Activated T-cell treated with anti-CD3 and anti-CD28 coated beads, Interleukin-2, amount 50 U/mL, for 72 hours (primary cell): ENCODE measurements around the gene LRRC4C. TPM values are rescaled to one million over a fixed set of nuclear protein-coding genes. Genes with fewer than 3 reads are reported as not detected.

ENCODE experiments used
- ATAC-seq, 2 donors: fragments of 150-1000 bp; cut with Tn5 transposase; replicated peaks in 1 of 2; 2 replicates each; pipeline ENCODE4 v1.10.0; 2021; ENCODE audit warnings: moderate library complexity in 2 of 2, mild to moderate bottlenecking in 1 of 2
- DNase-seq, 2 donors: peaks; one replicate each; pipeline ENCODE4 v3.0.0; 2021 to 2022; ENCODE audit warnings: mixed read lengths in 1 of 2
- H3K27ac Mint-ChIP-seq: one replicate; pipeline ENCODE4 v1.8.0; 2022; ENCODE audit warnings: mild to moderate bottlenecking, moderate library complexity, mixed read lengths
- H3K27me3 Mint-ChIP-seq: one replicate; pipeline ENCODE4 v1.8.0; 2022; ENCODE audit warnings: low read depth, mixed read lengths
- H3K36me3 Mint-ChIP-seq, 2 donors: one replicate each; pipeline ENCODE4 v1.8.0; 2022; ENCODE audit warnings: mixed read lengths in 2 of 2, mild to moderate bottlenecking in 1 of 2; ENCODE audit not compliant: insufficient read depth in 2 of 2
- H3K4me1 Mint-ChIP-seq: one replicate; pipeline ENCODE4 v1.8.0; 2022; ENCODE audit warnings: low read depth, mixed read lengths
- H3K4me3 Mint-ChIP-seq, 2 donors: one replicate each; pipeline ENCODE4 v1.8.0; 2022; ENCODE audit warnings: mild to moderate bottlenecking in 2 of 2, mixed read lengths in 2 of 2, moderate library complexity in 2 of 2
- H3K9me3 Mint-ChIP-seq, 2 donors: one replicate each; pipeline ENCODE4 v1.8.0; 2022; ENCODE audit warnings: mixed read lengths in 2 of 2
- total RNA-seq, 2 donors: library from RNA; stranded (reverse); gene quantifications; one replicate each; pipeline ENCODE4 v1.2.3, GENCODE V29; 2022

The LRRC4C gene
- total RNA-seq, 2 donors from 2014 or later, result not detected

DNA sequence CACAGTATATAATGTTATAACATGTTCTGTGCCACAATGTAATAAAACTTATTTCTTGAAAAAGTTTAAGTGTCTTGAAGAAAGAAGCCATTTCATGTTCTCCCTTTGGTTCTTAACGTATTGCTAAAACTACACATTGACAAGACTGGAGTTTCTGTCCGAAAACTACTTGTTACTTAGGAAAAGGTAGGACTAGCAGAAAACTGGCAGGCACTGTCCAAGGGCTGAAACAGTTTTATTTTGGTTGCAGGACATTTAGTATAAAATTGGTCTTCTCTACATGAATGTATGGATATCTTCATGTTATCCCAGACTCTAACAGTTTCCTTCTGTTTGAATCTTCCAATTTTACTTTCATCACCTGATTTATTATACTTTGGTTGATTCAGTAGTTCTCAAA is 1027.1 kb downstream of the LRRC4C start:
- ATAC-seq (no peak), DNase-seq (no peak)
- no peak overlapping the region for H3K27ac Mint-ChIP-seq
- peaks cover 0 to 2% of the 10 kb centered on the region in 2 donors for H3K36me3 Mint-ChIP-seq
- peaks cover 8 to 17% of the 10 kb centered on the region in 2 donors for H3K9me3 Mint-ChIP-seq
- no peak overlapping the region for H3K4me3 Mint-ChIP-seq
- H3K4me1 Mint-ChIP-seq, result no peaks in the 10 kb centered on the region
- H3K27me3 Mint-ChIP-seq, result no peaks in the 10 kb centered on the region

DNA sequence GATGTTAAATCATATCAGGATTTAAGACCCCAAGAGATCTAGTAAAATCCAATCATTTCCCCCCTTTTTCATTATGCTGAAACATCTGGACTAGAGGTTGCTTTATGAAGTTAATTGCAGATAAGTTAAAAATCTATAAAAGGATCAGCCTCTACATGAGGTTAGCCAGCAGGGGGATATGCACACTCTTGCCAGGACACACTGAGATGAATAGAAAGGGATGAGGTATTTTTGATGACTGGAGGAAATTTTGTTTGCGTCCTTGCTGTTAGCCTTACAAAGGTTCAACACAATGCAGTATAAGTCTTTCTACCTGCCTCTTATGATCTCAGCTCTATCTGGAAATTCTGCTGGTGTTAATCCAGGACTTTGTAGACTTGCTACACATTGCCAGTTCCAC is 1034.3 kb downstream of the LRRC4C start:
- H3K27me3 Mint-ChIP-seq, result no peaks in the 10 kb centered on the region
- no peak overlapping the region for H3K27ac Mint-ChIP-seq
- no peak overlapping the region for H3K4me3 Mint-ChIP-seq
- no peaks in the 10 kb centered on the region for H3K4me1 Mint-ChIP-seq
- peaks cover 7 to 10% of the 10 kb centered on the region in 2 donors for H3K9me3 Mint-ChIP-seq
- DNase-seq (no peak), ATAC-seq (no peak)
- peaks cover 0 to 2% of the 10 kb centered on the region in 2 donors for H3K36me3 Mint-ChIP-seq

DNA sequence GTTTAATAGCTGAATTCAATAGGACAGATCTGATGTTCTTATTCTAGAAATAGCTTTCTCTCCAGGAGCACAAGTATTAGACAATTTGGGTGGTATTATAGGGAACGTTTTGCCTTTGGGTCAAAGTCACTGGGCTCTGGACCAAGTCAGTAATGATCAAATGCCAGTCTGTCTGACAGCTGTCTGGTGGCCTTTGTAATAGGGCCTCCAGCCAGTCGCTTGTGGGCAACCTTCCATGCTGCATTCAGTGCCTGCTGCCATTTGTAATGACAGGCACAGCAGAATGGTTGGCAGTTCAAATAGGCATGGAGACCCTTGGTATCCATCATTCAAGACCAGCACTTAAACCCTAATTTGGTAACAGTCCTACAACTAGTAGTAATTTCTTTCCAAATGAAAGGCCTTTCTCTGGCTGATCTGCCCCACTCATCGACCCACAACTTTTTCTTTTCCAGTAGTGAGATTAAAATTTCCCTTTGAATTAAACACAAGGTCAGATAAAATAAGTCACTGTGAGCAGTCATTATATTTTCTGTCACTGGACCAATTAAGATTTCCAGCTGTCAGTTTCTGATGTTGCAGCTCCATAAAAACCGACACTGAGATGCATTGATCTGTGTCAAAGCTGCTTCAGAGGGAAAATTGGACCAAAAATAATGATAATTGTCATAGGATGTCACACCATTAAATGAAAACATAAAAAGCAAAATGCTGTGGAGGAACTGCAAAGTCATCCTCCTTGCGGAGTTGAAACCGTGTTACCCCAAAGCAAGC is 1038.1 kb downstream of the LRRC4C start:
- Mint-ChIP-seq H3K4me1 (no peaks in the 10 kb centered on the region), H3K4me3 (no peak overlapping the region), H3K9me3 (peaks cover 8 to 12% of the 10 kb centered on the region in 2 donors), H3K36me3 (peaks cover 2% of the 10 kb centered on the region in 2 donors), H3K27ac (no peak overlapping the region), H3K27me3 (no peaks in the 10 kb centered on the region)
- DNase-seq (no peak), ATAC-seq (no peak)

DNA sequence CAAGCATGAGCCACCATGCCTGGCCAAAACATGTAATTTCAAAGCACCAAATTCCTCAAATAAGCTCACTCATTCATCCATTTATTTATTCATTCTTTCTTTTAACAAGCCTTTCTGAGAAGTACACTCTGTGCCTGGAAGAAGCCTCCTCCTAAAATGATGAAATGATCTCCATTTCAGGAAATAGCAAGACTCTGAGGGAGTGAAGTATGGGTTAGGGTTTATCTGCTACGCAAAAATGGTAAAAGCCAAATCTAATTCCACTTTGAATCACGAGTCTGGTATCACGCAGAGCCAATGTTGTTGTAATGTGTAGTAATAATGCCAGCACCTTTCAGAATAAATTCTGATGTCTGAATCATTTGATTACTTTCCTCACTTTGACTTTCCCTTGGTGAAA is 1041.8 kb downstream of the LRRC4C start:
- no peak for DNase-seq
- no peaks in the 10 kb centered on the region for H3K4me1 Mint-ChIP-seq
- no peaks in the 10 kb centered on the region for H3K27me3 Mint-ChIP-seq
- H3K9me3 Mint-ChIP-seq, result peaks cover 6 to 10% of the 10 kb centered on the region in 2 donors
- no peak overlapping the region for H3K27ac Mint-ChIP-seq
- no peak overlapping the region for H3K4me3 Mint-ChIP-seq
- peaks cover 1 to 2% of the 10 kb centered on the region in 2 donors for H3K36me3 Mint-ChIP-seq
- no peak for ATAC-seq

DNA sequence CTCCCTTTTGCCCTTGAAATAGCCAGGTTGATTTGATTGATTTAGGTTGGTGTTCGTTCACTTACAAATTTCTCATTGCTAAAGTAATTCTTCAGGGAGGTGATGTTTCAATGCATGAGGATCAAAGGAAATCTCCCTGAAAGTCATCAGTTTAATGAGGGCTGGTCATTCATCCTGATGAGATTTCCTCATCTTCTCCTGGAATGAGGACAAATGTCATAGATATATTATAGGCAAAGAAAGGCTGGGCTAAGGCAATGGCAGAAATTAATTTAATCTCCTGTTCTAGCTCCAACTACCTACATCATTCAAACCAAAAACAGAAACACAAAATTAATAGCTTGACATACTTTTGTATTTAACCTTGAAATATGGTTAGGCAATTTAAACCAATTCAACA is 1052.1 kb downstream of the LRRC4C start:
- H3K9me3 Mint-ChIP-seq, result peaks cover 2 to 11% of the 10 kb centered on the region in 2 donors

DNA sequence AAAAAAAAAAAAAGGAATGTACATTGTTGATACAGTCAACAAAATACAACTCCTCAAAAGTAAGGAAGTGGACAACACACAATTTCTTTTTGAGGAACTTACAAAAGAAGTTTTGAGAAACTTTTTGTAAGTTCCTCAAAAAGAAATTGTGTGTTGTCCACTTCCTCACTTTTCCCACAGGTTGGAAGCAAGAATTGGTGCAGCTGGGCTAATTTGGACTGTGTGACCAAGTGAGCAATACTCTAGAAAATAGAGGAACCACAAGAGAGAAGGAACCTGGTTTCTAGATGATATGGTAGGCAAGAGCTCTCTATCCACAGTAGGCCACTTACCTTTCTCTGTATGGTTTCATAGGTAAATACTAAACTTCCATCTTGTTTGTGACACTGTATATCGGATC is 1053.8 kb downstream of the LRRC4C start:
- ATAC-seq (no peak), DNase-seq (no peak)
- no peaks in the 10 kb centered on the region for H3K27me3 Mint-ChIP-seq
- no peak overlapping the region for H3K4me3 Mint-ChIP-seq
- H3K9me3 Mint-ChIP-seq, result peaks cover 6 to 13% of the 10 kb centered on the region in 2 donors
- no peaks in the 10 kb centered on the region for H3K4me1 Mint-ChIP-seq
- peaks cover 1 to 2% of the 10 kb centered on the region in 2 donors for H3K36me3 Mint-ChIP-seq
- H3K27ac Mint-ChIP-seq, result no peak overlapping the region

More for the DNA sequence above, 1052.1 kb downstream of the LRRC4C start:
- no peak overlapping the region for H3K27ac Mint-ChIP-seq
- DNase-seq (no peak), ATAC-seq (no peak)
- no peaks in the 10 kb centered on the region for H3K4me1 Mint-ChIP-seq
- H3K4me3 Mint-ChIP-seq, result no peak overlapping the region
- no peaks in the 10 kb centered on the region for H3K27me3 Mint-ChIP-seq
- peaks cover 0 to 2% of the 10 kb centered on the region in 2 donors for H3K36me3 Mint-ChIP-seq

DNA sequence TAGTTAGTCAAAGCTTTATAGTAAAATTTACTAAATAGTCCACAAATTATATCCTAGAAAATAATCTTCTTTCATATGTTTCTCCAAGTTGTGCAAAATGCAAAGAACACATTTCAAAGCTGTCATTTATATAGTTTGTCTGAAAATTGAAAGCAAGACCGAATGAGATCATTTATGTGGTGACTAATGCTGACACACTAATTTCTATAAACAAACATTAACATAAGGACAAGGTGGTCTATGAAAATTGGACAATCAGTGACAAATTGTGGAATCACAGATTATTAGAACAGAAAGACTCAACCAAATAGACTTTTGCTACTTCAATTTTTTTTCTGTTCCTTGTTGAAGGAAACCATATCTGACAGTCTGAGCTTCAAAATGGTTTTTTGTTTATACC is 1056.1 kb downstream of the LRRC4C start:
- H3K4me1 Mint-ChIP-seq, result no peaks in the 10 kb centered on the region
- no peak overlapping the region for H3K4me3 Mint-ChIP-seq
- H3K36me3 Mint-ChIP-seq, result peaks cover 1 to 2% of the 10 kb centered on the region in 2 donors
- ATAC-seq (no peak), DNase-seq (no peak)
- H3K27me3 Mint-ChIP-seq, result no peaks in the 10 kb centered on the region
- H3K27ac Mint-ChIP-seq, result no peak overlapping the region
- H3K9me3 Mint-ChIP-seq, result peaks cover 9 to 18% of the 10 kb centered on the region in 2 donors

DNA sequence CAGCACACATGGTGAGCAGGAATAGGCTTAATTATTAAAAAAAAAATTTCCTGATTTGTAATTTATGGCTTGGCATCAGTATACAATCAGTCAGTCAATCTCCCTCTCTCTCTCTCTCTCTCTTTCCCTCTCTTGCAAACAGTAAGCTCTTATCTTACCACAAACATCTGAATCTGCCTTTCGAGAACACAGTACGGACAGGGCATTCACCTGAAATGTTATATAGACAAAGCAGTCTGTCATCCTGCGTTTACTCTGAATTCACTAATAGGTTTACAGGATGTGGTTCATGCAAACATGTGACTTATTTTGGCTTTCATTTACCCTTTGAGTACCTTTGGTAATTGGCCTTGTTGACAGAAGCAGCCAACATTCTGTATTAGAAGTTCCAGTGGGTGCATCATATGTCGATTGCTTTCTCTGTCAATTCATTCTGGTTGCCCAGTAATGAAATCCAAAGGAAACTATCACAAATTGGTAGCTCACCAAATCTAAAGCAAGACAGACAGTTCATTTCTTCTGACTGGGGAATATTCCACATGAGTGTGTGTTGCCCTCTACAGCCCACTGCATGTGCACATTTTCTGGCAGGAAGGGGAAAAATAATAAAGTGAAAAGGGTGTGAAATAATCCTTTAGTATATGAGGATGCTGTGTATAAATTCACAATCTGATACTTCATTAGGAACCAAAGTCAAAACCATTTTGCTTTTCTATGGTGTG is 1058.2 kb downstream of the LRRC4C start:
- no peak overlapping the region for H3K4me3 Mint-ChIP-seq
- no peak for DNase-seq
- no peaks in the 10 kb centered on the region for H3K4me1 Mint-ChIP-seq
- H3K36me3 Mint-ChIP-seq, result peaks cover 1 to 2% of the 10 kb centered on the region in 2 donors
- no peaks in the 10 kb centered on the region for H3K27me3 Mint-ChIP-seq
- ATAC-seq, result no peak
- peaks cover 9 to 16% of the 10 kb centered on the region in 2 donors for H3K9me3 Mint-ChIP-seq
- H3K27ac Mint-ChIP-seq, result no peak overlapping the region

DNA sequence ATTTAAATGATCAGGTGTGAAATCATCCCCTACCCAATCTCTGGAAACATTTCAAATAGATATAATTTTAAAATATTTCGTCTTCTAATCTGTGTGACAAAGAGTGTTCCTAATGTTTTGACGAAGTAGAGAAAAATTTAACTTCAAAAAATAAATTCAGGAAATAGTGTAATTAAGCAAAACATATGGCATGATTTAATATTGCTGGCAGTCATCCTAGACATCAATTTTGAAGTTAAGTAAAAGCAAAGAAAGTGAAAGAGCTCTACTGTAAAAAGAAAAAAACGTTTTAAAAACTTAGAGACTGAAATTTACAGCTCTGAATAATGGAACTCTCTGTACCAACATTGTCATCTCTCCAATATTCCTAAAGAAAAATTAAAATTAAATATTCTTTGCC is 1062.3 kb downstream of the LRRC4C start:
- H3K27me3 Mint-ChIP-seq, result no peaks in the 10 kb centered on the region
- peaks cover 12 to 15% of the 10 kb centered on the region in 2 donors for H3K9me3 Mint-ChIP-seq
- peaks cover 0 to 1% of the 10 kb centered on the region in 2 donors for H3K36me3 Mint-ChIP-seq
- H3K4me1 Mint-ChIP-seq, result no peaks in the 10 kb centered on the region
- DNase-seq (no peak), ATAC-seq (no peak)
- H3K27ac Mint-ChIP-seq, result no peak overlapping the region
- no peak overlapping the region for H3K4me3 Mint-ChIP-seq

DNA sequence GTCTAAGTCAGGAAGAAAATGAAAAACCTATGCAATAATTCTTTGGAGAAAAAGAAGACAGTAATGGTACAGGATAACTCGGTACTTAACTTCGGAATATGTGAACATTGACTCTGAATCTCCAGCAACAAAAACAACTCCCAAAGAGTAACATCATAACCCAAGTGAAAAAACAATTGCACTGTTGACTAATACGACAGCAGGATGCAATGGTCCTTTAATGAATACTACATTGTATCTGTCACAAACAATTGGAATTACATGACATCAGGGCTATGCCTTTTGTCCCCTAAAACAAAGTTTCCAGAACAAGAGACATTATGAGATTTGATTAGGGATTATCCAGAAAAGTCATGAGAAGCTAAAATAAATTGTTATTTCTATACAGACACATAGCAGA is 1065.9 kb downstream of the LRRC4C start:
- no peaks in the 10 kb centered on the region for H3K4me1 Mint-ChIP-seq
- H3K27me3 Mint-ChIP-seq, result no peaks in the 10 kb centered on the region
- no peak for ATAC-seq
- peaks cover 9% of the 10 kb centered on the region in 2 donors for H3K9me3 Mint-ChIP-seq
- no peak overlapping the region for H3K27ac Mint-ChIP-seq
- no peaks in the 10 kb centered on the region for H3K36me3 Mint-ChIP-seq
- DNase-seq, result no peak
- no peak overlapping the region for H3K4me3 Mint-ChIP-seq

DNA sequence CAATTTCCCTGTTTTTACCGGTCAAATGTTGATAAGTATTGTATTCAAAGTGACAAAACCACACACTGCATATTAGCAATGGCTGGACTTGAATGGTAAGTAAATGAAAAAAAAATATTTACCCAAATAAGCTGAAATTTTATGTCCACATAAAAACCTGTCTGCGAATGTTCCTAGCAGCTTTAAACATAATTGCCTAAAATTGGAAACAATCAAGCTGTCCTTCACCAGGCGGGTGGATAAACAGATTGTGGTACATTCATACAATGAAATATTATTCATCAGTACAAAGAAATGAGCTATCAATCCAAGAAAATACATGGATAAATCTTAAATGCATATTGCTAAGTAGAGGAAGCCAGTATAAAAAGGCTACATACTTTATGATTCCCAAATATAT is 1067.8 kb downstream of the LRRC4C start:
- no peak overlapping the region for H3K4me3 Mint-ChIP-seq
- ATAC-seq, result no peak
- H3K27ac Mint-ChIP-seq, result no peak overlapping the region
- H3K9me3 Mint-ChIP-seq, result peaks cover 9 to 12% of the 10 kb centered on the region in 2 donors
- no peaks in the 10 kb centered on the region for H3K4me1 Mint-ChIP-seq
- no peak for DNase-seq
- no peaks in the 10 kb centered on the region for H3K36me3 Mint-ChIP-seq
- no peaks in the 10 kb centered on the region for H3K27me3 Mint-ChIP-seq

DNA sequence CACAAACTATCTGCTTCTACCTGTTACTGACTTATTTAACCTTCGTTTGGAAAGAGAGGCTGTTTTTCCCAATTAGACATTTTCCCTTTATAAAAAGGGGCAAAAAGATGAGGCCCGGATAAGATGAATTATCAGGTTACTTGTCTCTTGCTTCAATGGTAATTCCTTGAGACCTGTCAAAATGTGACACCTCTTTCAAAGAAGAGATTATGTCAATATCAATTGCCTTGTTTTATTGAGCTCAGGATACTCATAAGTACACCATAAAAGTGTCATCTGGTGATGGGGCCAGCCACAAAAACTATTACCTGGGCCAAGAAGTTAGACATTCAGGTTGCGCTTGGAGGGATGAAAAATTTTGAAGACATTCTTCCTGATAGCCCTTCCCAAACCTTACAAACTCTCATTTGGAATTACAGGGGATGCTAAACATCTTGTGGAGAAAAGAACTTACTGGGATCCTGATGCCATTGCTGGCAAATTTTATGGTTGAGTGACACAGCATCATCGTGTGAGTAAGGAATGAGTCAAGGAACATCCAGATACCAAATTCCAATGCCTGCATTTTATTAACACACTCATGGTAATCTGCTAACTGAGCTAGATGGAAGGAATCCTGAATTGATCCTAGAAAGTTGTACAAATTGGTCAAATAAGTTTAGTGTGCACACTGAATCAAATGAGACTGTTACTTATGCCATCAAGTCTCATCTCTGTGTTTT is 1071.2 kb downstream of the LRRC4C start:
- DNase-seq (no peak), ATAC-seq (no peak)
- H3K4me3 Mint-ChIP-seq, result no peak overlapping the region
- H3K27me3 Mint-ChIP-seq, result no peaks in the 10 kb centered on the region
- H3K9me3 Mint-ChIP-seq, result peaks cover 4 to 7% of the 10 kb centered on the region in 2 donors
- no peak overlapping the region for H3K27ac Mint-ChIP-seq
- H3K36me3 Mint-ChIP-seq, result peaks cover 0 to 1% of the 10 kb centered on the region in 2 donors
- no peaks in the 10 kb centered on the region for H3K4me1 Mint-ChIP-seq
